ENCODE data around the gene PPP1R9B. TPM values are rescaled to one million over a fixed set of nuclear protein-coding genes. Genes with fewer than 3 reads are reported as not detected.

PPP1R9B gene, protein sequence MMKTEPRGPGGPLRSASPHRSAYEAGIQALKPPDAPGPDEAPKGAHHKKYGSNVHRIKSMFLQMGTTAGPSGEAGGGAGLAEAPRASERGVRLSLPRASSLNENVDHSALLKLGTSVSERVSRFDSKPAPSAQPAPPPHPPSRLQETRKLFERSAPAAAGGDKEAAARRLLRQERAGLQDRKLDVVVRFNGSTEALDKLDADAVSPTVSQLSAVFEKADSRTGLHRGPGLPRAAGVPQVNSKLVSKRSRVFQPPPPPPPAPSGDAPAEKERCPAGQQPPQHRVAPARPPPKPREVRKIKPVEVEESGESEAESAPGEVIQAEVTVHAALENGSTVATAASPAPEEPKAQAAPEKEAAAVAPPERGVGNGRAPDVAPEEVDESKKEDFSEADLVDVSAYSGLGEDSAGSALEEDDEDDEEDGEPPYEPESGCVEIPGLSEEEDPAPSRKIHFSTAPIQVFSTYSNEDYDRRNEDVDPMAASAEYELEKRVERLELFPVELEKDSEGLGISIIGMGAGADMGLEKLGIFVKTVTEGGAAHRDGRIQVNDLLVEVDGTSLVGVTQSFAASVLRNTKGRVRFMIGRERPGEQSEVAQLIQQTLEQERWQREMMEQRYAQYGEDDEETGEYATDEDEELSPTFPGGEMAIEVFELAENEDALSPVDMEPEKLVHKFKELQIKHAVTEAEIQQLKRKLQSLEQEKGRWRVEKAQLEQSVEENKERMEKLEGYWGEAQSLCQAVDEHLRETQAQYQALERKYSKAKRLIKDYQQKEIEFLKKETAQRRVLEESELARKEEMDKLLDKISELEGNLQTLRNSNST
- total RNA-seq, result 10 to 100 TPM; 16.6 to 38.0 (median 25.6) TPM

DNA sequence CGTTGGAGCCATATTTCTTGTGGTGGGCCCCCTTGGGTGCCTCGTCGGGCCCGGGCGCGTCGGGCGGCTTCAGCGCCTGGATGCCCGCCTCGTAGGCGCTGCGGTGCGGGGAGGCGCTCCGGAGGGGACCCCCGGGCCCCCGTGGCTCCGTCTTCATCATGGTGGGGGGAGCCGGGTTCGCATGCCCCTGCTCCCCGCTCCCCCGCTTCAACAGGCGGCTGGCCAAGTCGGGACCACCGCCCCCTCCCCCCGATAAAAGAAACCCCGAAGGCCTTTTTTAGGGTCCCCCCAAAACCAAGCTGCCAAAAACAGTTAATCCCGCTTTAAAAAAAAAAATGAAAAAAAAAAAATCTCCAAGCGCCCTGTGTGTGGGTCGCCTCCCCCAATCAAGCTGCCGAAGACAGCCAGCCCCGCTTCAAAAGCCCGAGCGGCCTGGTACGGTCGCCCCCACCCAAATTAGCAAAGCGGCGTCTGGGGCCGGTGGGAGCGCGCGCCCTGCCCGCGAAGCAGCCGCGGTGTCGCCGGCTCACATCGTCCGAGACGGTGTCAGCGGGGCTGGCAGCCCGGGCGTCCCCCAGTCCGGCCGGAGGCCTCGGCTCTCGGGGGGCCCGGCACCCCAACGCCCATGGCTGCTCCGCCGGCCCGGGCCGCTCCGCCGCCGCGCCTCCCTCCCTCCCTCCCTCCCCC lies at the start of gene PPP1R9B:
Gene PPP1R9B (minus strand): TSS at position 324 of the 687 bp plus-strand sequence. CDS start 164 bp downstream, at position 160.
- DNase-seq (ENCODE audit: low spot score) (no peak), ATAC-seq (ENCODE audit: low FRiP score) (no peak)

DNA sequence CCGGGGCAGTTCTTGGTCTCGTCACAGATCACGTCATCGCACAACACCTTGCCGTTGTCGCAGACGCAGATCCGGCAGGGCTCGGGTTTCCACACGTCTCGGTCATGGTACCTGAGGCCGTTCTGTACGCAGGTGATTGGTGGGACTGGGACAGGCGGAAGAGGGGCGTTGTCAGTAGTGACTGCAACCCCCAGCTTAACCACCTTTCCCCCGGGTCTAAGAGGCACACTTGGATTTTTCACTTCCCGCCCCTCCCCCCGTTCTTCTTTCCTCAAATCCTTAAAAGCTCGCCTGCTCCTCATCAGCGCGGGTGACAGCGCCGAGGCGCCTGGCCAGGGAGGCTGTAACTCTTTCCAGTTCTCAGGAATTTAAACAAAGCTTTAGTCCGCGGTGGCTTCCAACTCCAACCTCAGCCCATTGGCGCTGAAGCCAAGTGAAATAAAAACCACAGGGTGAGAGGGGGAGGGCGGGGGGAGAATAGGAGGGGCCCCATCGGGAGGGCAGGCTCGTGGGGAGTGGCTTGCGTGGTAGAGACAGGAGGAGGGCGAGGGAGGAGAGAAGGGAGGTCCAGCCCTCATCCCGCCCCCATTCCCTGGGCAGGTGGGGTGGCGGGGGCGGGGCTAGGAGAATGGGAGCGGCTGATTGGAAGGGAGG lies 49.5 kb upstream of the PPP1R9B start:
- TF ChIP-seq CTCF (IDR thresholded peaks at IDR 0.05), result no peak
- DNase-seq (ENCODE audit: low spot score), result peak; percentile 71
- ATAC-seq (ENCODE audit: low FRiP score), result peak; percentile 81

More for the DNA sequence above, at the start of gene PPP1R9B:
- no peak for TF ChIP-seq CTCF (IDR thresholded peaks at IDR 0.05)

GRCh38 chr17:50199211-50199802 lies 48.8 kb upstream of the PPP1R9B start:
- ATAC-seq (ENCODE audit: low FRiP score) (no peak), DNase-seq (ENCODE audit: low spot score) (no peak)
- TF ChIP-seq CTCF (IDR thresholded peaks at IDR 0.05), result no peak

- DNase-seq (ENCODE audit: low spot score) (no peak), ATAC-seq (ENCODE audit: low FRiP score) (no peak)
- no peak for TF ChIP-seq CTCF (IDR thresholded peaks at IDR 0.05)
These were observed 47.7 kb upstream of the PPP1R9B start for GRCh38 chr17:50198026-50198669.

GRCh38 chr17:50196826-50197225 lies 46.3 kb upstream of the PPP1R9B start:
- ATAC-seq (ENCODE audit: low FRiP score), result no peak
- no peak for TF ChIP-seq CTCF (IDR thresholded peaks at IDR 0.05)
- DNase-seq (ENCODE audit: low spot score), result no peak

GRCh38 chr17:50196036-50196435 lies 45.6 kb upstream of the PPP1R9B start:
- TF ChIP-seq CTCF (IDR thresholded peaks at IDR 0.05), result no peak
- DNase-seq (ENCODE audit: low spot score) (no peak), ATAC-seq (ENCODE audit: low FRiP score) (no peak)
